GM12891 (cell line): Measurements from ENCODE around the gene ANKRD9.
"Not testable (repeated sequence)": the region's sequence is repeated elsewhere in the genome, so short reads cannot be mapped to it uniquely, and the experiment has no call there.

ENCODE experiments used
- PAX5 ChIP-seq: IDR thresholded peaks from 2 replicates; pipeline ENCODE4 v1.6.1; 2011; ENCODE audit warnings: low read length, moderate library complexity, mild to moderate bottlenecking; ENCODE audit not compliant: insufficient read depth, severe bottlenecking
- POLR2A ChIP-seq: IDR thresholded peaks from 2 replicates; pipeline ENCODE4 v1.6.1; 2011; ENCODE audit warnings: low read depth, low read length, control low read depth
- POLR2AphosphoS5 ChIP-seq: IDR thresholded peaks from 2 replicates; pipeline ENCODE4 v1.6.1; 2011; ENCODE audit warnings: low read depth, low read length, control low read depth
- TAF1 ChIP-seq: IDR thresholded peaks from 2 replicates; pipeline ENCODE4 v1.6.1; 2011; ENCODE audit warnings: low read depth, low read length, control low read depth

- not testable (repeated sequence) for TF ChIP-seq POLR2A, PAX5, POLR2AphosphoS5, TAF1
These were observed 31.5 kb upstream of the ANKRD9 start for GRCh38 chr14:102541029-102541491.
